PC-9 (cell line): ENCODE data around the gene UBR1.
"Not testable (repeated sequence)": the region's sequence is repeated elsewhere in the genome, so short reads cannot be mapped to it uniquely, and the experiment has no call there.

Experiments used
- EZH2 ChIP-seq: fragments of 200-600 bp; sonication (generic); IDR thresholded peaks from 2 replicates; pipeline ENCODE4 v1.8.0; 2017; ENCODE audit warnings: antibody characterized with exemption, low read depth
- TF ChIP-seq, protein P1 (sequence below): fragments of 200-600 bp; sonication (generic); conservative IDR thresholded peaks from 2 replicates; pipeline ENCODE4 v1.6.1; 2017; ENCODE audit warnings: mixed run types, antibody characterized with exemption, mild to moderate bottlenecking, moderate library complexity

DNA sequence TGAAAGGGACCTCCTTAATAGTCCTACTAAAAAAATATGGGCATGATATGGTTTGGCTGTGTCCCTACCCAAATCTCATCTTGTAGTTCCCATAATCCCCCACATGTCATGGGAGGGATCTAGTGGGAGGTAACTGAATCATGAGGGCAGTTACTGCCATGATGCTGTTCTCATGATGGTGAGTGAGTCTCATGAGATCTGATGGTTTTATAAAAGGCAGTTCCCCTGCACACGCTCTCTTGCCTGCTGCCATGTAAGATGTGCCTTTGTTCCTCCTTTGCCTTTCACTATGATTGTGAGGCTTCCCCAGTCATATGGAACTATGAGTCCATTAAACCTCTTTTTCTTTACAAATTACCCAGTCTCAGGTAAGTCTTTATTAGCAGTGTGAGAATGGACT is 211.9 kb downstream of the UBR1 start:
- TF ChIP-seq, protein P1, sequence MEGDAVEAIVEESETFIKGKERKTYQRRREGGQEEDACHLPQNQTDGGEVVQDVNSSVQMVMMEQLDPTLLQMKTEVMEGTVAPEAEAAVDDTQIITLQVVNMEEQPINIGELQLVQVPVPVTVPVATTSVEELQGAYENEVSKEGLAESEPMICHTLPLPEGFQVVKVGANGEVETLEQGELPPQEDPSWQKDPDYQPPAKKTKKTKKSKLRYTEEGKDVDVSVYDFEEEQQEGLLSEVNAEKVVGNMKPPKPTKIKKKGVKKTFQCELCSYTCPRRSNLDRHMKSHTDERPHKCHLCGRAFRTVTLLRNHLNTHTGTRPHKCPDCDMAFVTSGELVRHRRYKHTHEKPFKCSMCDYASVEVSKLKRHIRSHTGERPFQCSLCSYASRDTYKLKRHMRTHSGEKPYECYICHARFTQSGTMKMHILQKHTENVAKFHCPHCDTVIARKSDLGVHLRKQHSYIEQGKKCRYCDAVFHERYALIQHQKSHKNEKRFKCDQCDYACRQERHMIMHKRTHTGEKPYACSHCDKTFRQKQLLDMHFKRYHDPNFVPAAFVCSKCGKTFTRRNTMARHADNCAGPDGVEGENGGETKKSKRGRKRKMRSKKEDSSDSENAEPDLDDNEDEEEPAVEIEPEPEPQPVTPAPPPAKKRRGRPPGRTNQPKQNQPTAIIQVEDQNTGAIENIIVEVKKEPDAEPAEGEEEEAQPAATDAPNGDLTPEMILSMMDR: not testable (repeated sequence)
- TF ChIP-seq EZH2: not testable (repeated sequence)
